Activated CD8-positive, alpha-beta T cell treated with anti-CD3 and anti-CD28 coated beads for 36 hours (primary cell): ENCODE data around the gene TMEM209. TPM values are rescaled to one million over a fixed set of nuclear protein-coding genes. Genes with fewer than 3 reads are reported as not detected.

Experiments
- ATAC-seq: fragments of 200-7000 bp; cut with Tn5 transposase; one replicate; pipeline ENCODE4 v1.10.0; 2021; ENCODE audit warnings: mild to moderate bottlenecking, moderate library complexity
- CTCF ChIA-PET: fragments of 350-600 bp; sonication (Branson Sonifier 250); formaldehyde crosslinking; loops from one replicate; lab custom pipeline; 2021; ENCODE audit warnings: antibody characterized with exemption; lab: Charles Lee
- POLR2A ChIA-PET: fragments of 350-600 bp; sonication (Branson Sonifier 250); formaldehyde crosslinking; loops from one replicate; lab custom pipeline; 2021; ENCODE audit warnings: antibody characterized with exemption; lab: Charles Lee
- DNase-seq: peaks from one replicate; pipeline ENCODE4 v3.0.0-alpha.2; 2020
- H3K27ac Mint-ChIP-seq: one replicate; pipeline ENCODE4 v1.8.0; 2021; ENCODE audit warnings: mild to moderate bottlenecking, mixed read lengths
- H3K27me3 Mint-ChIP-seq: one replicate; pipeline ENCODE4 v1.8.0; 2021; ENCODE audit warnings: mixed read lengths
- H3K36me3 Mint-ChIP-seq: one replicate; pipeline ENCODE4 v1.8.0; 2021; ENCODE audit warnings: low read depth, mixed read lengths
- H3K4me1 Mint-ChIP-seq: one replicate; pipeline ENCODE4 v1.8.0; 2021; ENCODE audit warnings: low read depth, mixed read lengths
- H3K4me3 Mint-ChIP-seq: one replicate; pipeline ENCODE4 v1.8.0; 2021; ENCODE audit warnings: mild to moderate bottlenecking, moderate library complexity, mixed read lengths
- H3K9me3 Mint-ChIP-seq: one replicate; pipeline ENCODE4 v1.8.0; 2021; ENCODE audit warnings: mixed read lengths
- CTCF ChIP-seq: fragments of 200-600 bp; IDR thresholded peaks from one replicate; pipeline ENCODE4 v1.8.0; 2022; ENCODE audit warnings: antibody characterized with exemption, mild to moderate bottlenecking
- intact Hi-C: fragments of 100-400 bp; cut with micrococcal nuclease; formaldehyde crosslinking; loops from one replicate; pipeline ENCODE4 v1.10.0; 2022
- total RNA-seq, 2 experiments: library from RNA; stranded (reverse); gene quantifications; one replicate each; pipeline ENCODE4 v1.2.3, GENCODE V29; 2021

The TMEM209 gene
- total RNA-seq, 2 experiments from 2014 or later, result 36.1 to 45.6 TPM

DNA sequence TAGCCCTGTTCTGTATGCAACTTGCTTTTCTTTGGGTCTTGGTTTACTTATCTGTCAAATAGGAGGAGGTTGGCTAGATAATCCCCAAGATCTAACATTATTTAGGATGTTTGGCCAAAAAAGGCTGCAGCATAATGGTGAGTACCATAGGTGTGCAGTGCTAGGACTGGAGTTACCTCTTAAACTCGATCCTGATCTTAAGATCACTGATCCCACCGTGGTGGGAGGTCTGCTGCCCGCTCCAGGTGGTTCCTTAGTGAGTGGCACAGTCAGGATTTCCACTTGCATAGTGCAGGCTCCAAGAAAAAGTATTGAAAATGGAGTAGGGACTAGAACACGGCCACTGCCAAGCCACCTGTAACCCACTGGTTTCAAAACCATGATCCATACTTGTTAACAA lies 68.0 kb downstream of the TMEM209 start:
- Mint-ChIP-seq H3K4me3 (no peak overlapping the region), H3K27ac (no peak overlapping the region), H3K4me1 (peaks cover 22% of the 10 kb centered on the region), H3K9me3 (no peaks in the 10 kb centered on the region), H3K36me3 (peaks cover 8% of the 10 kb centered on the region), H3K27me3 (no peaks in the 10 kb centered on the region)
- intact Hi-C loops, result no loop called here
- ATAC-seq (no peak), DNase-seq (no peak)
- ChIA-PET POLR2A (interaction anchor here (0.9 kb wide), 1 partner anchor 69 kb away, joined by 3 read pairs; no protein-coding TSS in a partner anchor), CTCF (interaction anchor here (1.2 kb wide), 1 partner anchor 9 kb away, joined by 3 read pairs; no protein-coding TSS in a partner anchor)
- TF ChIP-seq CTCF, result no peak

GRCh38 chr7:130136579-130137167 lies 68.5 kb downstream of the TMEM209 start:
- H3K4me3 Mint-ChIP-seq, result no peak overlapping the region
- H3K27me3 Mint-ChIP-seq, result no peaks in the 10 kb centered on the region
- H3K4me1 Mint-ChIP-seq, result peaks cover 21% of the 10 kb centered on the region
- ChIA-PET POLR2A (interaction anchor here (0.9 kb wide), 1 partner anchor 69 kb away, joined by 3 read pairs; no protein-coding TSS in a partner anchor), CTCF (no interaction called here)
- no peaks in the 10 kb centered on the region for H3K9me3 Mint-ChIP-seq
- peaks cover 9% of the 10 kb centered on the region for H3K36me3 Mint-ChIP-seq
- TF ChIP-seq CTCF, result no peak
- ATAC-seq (no peak), DNase-seq (no peak)
- no peak overlapping the region for H3K27ac Mint-ChIP-seq
- intact Hi-C loops, result no loop called here

DNA sequence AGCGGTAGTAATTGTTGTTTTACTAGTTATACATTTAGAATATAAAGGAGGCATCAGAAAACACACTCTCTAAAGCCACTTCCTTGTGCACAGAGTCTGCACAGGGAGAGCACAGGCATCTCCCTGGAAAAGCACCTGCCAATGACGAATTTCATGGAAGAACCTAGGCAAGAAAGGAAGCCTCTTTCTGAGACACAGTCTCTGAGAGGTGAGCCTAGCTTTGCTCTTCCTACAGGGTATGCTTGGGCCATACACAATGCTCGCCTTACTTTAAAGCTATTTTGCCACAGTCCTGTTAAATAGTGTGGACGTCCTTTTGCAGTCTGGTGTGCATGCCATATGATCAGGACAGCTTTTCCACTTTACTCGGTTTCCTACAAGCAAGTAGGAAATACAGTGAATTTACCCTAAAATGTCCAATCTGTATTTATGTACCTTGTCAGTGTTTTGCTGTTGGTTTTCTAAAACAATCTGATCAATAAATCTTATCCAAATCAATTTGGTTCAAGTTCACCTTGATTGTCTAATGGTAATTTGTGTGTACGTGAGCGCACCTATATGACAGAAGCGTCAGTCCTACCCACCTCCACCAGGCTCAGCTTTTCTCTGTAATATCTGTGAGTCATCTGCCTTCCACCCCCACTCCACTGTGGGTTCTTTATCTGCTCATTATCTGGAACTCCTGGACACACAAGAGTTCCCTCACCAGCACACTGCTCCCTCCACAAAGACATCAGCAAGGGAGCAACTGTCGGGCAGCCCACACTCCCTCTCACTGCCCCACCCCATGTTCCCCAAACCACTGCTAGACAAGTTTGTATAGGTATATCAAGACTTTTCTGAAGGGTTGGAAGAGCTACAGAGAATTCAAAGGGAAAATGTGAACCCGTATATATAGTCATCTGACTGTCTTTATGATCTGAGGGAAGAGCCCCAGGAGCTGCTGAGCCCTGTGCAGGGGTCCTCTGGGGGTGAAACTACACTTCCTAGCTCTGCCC lies 69.7 kb downstream of the TMEM209 start:
- no peak for DNase-seq
- Mint-ChIP-seq H3K27me3 (no peaks in the 10 kb centered on the region), H3K36me3 (peaks cover 14% of the 10 kb centered on the region), H3K27ac (no peak overlapping the region), H3K9me3 (no peaks in the 10 kb centered on the region), H3K4me3 (no peak overlapping the region), H3K4me1 (peaks cover 16% of the 10 kb centered on the region)
- intact Hi-C loops, result no loop called here
- TF ChIP-seq CTCF, result no peak
- POLR2A ChIA-PET, result interaction anchor here (0.9 to 1.1 kb wide), 2 partner anchors 19 to 20 kb away, joined by 3 to 4 read pairs; no protein-coding TSS in a partner anchor
- ATAC-seq, result peak; percentile 30
- CTCF ChIA-PET, result interaction anchor here (1.4 kb wide), 1 partner anchor 17 kb away, joined by 3 read pairs; no protein-coding TSS in a partner anchor

DNA sequence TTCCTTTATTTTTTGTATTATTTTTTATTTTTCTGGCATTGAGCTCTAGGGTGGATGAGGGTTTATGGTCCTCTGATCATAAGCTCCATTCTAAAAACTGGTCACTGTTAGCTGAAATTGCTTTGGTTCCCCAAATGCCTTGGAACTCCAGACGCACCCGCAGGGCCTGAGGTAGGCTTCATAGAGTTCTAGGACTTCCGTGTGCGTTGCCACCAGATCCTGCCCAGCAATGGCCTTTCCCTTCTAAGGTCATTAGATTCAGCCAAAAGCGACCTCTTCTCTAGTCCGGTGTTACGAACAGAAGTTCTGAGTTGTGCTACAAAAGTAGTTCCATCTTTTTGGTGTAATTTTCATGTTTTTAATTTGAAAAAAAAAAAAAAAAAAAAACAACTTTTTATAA lies 70.5 kb downstream of the TMEM209 start:
- H3K9me3 Mint-ChIP-seq, result no peaks in the 10 kb centered on the region
- H3K4me3 Mint-ChIP-seq, result no peak overlapping the region
- peaks cover 16% of the 10 kb centered on the region for H3K4me1 Mint-ChIP-seq
- H3K27ac Mint-ChIP-seq, result no peak overlapping the region
- no peak for DNase-seq
- intact Hi-C loops, result no loop called here
- peaks cover 18% of the 10 kb centered on the region for H3K36me3 Mint-ChIP-seq
- TF ChIP-seq CTCF, result no peak
- ChIA-PET CTCF (interaction anchor here (0.9 to 1.4 kb wide), 2 partner anchors 16 to 71 kb away, joined by 3 read pairs; partner anchors contain the start of gene TMEM209), POLR2A (interaction anchor here (0.9 to 1.1 kb wide), 2 partner anchors 18 to 20 kb away, joined by 3 to 4 read pairs; no protein-coding TSS in a partner anchor)
- no peak for ATAC-seq
- no peaks in the 10 kb centered on the region for H3K27me3 Mint-ChIP-seq
